GM12872 (cell line): ENCODE measurements around the gene SGPP1.

Experiments
- CTCF ChIP-seq: IDR thresholded peaks from 3 replicates; pipeline ENCODE4 v1.5.1; 2011; ENCODE audit warnings: low read depth, mild to moderate bottlenecking, low read length, moderate library complexity; ENCODE audit not compliant: insufficient read depth

Gene SGPP1

GRCh38 chr14:63642656-63643382 is 85.0 kb downstream of the SGPP1 start:
- TF ChIP-seq CTCF: no peak

- no peak for TF ChIP-seq CTCF
These were observed 85.6 kb downstream of the SGPP1 start for GRCh38 chr14:63642229-63642611.

GRCh38 chr14:63641473-63642228 is 86.2 kb downstream of the SGPP1 start, which contains the start of gene WDR89:
WDR89 (minus strand) TSS chr14:63641871; CDS start chr14:63599942, 41,929 bp downstream.
- TF ChIP-seq CTCF: peak; percentile 93

- TF ChIP-seq CTCF: no peak
These were observed 89.4 kb downstream of the SGPP1 start for GRCh38 chr14:63638493-63638892.
